Keratinocyte (primary cell): ENCODE results near the gene SPINT1. TPM values are rescaled to one million over a fixed set of nuclear protein-coding genes. Genes with fewer than 3 reads are reported as not detected.
A peak's percentile ranks its signal among the peaks of the same experiment; 100 is the strongest.

Source experiments
- DNase-seq: peaks from one replicate; pipeline ENCODE4 v3.0.0-alpha.2; 2011; ENCODE audit warnings: low read depth, missing footprints, low spot score
- FAIRE-seq: peaks from 2 replicates; lab custom pipeline; 2011; peaks lifted over from hg19 to GRCh38; lab: Jason Lieb, UNC
- H2AFZ ChIP-seq: 2 replicates; pipeline ENCODE4 v1.6.0; 2012; ENCODE audit warnings: low read length, control low read depth, inconsistent platforms; ENCODE audit not compliant: control insufficient read depth
- H3K27ac ChIP-seq: 2 replicates; pipeline ENCODE4 v1.5.1; 2011; ENCODE audit warnings: low read length; ENCODE audit not compliant: control insufficient read depth, insufficient read depth
- H3K27me3 ChIP-seq: 3 replicates; pipeline ENCODE4 v1.6.0; 2011; ENCODE audit warnings: low read length; ENCODE audit not compliant: control insufficient read depth, insufficient read depth; ENCODE audit errors: extremely low read depth
- H3K36me3 ChIP-seq, 2 experiments: 2 replicates in 1 of 2; 3 replicates in 1 of 2; pipeline ENCODE4 v1.5.1; 2011; ENCODE audit warnings: low read length in 2 of 2, mild to moderate bottlenecking in 1 of 2; ENCODE audit not compliant: control insufficient read depth in 2 of 2, insufficient read depth in 2 of 2; ENCODE audit errors: extremely low read depth in 1 of 2
- H3K4me1 ChIP-seq: 3 replicates; pipeline ENCODE4 v1.5.1; 2011; ENCODE audit warnings: low read length; ENCODE audit not compliant: control insufficient read depth, insufficient read depth; ENCODE audit errors: extremely low read depth
- H3K4me2 ChIP-seq: 3 replicates; pipeline ENCODE4 v1.6.0; 2011; ENCODE audit warnings: low read depth, low read length; ENCODE audit not compliant: control insufficient read depth, insufficient read depth; ENCODE audit errors: extremely low read depth
- H3K4me3 ChIP-seq, 3 experiments: fragments of 200-600 bp in 1 of 3; sonication (generic) in 1 of 3; 2 replicates in 2 of 3; 3 replicates in 1 of 3; pipeline ENCODE4 v1.5.1; 2011 to 2016; ENCODE audit warnings: low read length in 3 of 3, mild to moderate bottlenecking in 3 of 3, control low read depth in 2 of 3, inconsistent platforms in 1 of 3, low read depth in 1 of 3, mixed read lengths in 1 of 3, mixed run types in 1 of 3, moderate library complexity in 1 of 3; ENCODE audit not compliant: control insufficient read depth in 2 of 3, insufficient read depth in 2 of 3; ENCODE audit errors: extremely low read depth in 1 of 3
- H3K79me2 ChIP-seq: 2 replicates; pipeline ENCODE4 v1.6.0; 2012; ENCODE audit warnings: low read length; ENCODE audit not compliant: control insufficient read depth, insufficient read depth
- H3K9ac ChIP-seq: 3 replicates; pipeline ENCODE4 v1.6.0; 2011; ENCODE audit warnings: low read length; ENCODE audit not compliant: control insufficient read depth, insufficient read depth; ENCODE audit errors: extremely low read depth
- H3K9me1 ChIP-seq: 3 replicates; pipeline ENCODE4 v1.6.0; 2011; ENCODE audit warnings: low read length; ENCODE audit not compliant: control insufficient read depth, insufficient read depth; ENCODE audit errors: extremely low read depth
- H3K9me3 ChIP-seq: 2 replicates; pipeline ENCODE4 v1.5.1; 2012; ENCODE audit warnings: low read depth, low read length; ENCODE audit not compliant: control insufficient read depth
- H4K20me1 ChIP-seq: 3 replicates; pipeline ENCODE4 v1.6.0; 2011; ENCODE audit warnings: low read length; ENCODE audit not compliant: control insufficient read depth, insufficient read depth; ENCODE audit errors: extremely low read depth
- CTCF ChIP-seq, 3 experiments: IDR thresholded peaks in 1 of 3; conservative IDR thresholded peaks in 1 of 3; optimal IDR thresholded peaks in 1 of 3; 2 replicates in 2 of 3; 3 replicates in 1 of 3; pipeline versions ENCODE3 to v1.5.1; 2011; ENCODE audit warnings: low read length in 3 of 3, mild to moderate bottlenecking in 3 of 3, moderate library complexity in 2 of 3, control low read depth in 1 of 3, inconsistent platforms in 1 of 3; ENCODE audit not compliant: insufficient read depth in 2 of 3; ENCODE audit errors: extremely low read depth in 1 of 3
- EZH2 ChIP-seq: IDR thresholded peaks from one replicate; pipeline ENCODE4 v1.6.1; 2012; ENCODE audit warnings: inconsistent platforms, mild to moderate bottlenecking, low read length, moderate library complexity
- dilution Hi-C: fragments of 300-500 bp; cut with MboI; formaldehyde crosslinking; loops from one replicate; pipeline ENCODE4 v1.7.0; 2020; ENCODE audit warnings: low sequenced_read_pairs; ENCODE audit not compliant: extremely low pct_ligation_motif_present
- polyA plus RNA-seq, 5 experiments: library from polyadenylated mRNA; depleted of rRNA in 3 of 5; stranded (reverse) in 3 of 5; stranded (forward) in 1 of 5; unstranded in 1 of 5; fragments of >200 nt; gene quantifications; 1 replicate in 1 of 5; 2 replicates in 3 of 5; 3 replicates in 1 of 5; pipeline versions ENCODE4 v1.2.1 to v1.2.3, GENCODE V29; 2011 to 2012; ENCODE audit warnings: missing spikeins in 2 of 5, low read depth in 1 of 5, low replicate concordance in 1 of 5

The SPINT1 gene
- polyA plus RNA-seq, 1 donor (not counting 4 experiments of a cell fraction or from before 2014, with no cell fraction given): 40.9 TPM

- DNase-seq: no peak
- no peak overlapping the region for H3K4me3 ChIP-seq
- peaks cover 30% of the 10 kb centered on the region for H3K4me1 ChIP-seq
- TF ChIP-seq EZH2 (no peak), CTCF (optimal IDR thresholded peaks at IDR 0.05 in 1 of 3, IDR thresholded peaks at IDR 0.05 in 1 of 3, conservative IDR thresholded peaks at IDR 0.05 in 1 of 3; ENCODE audit: extremely low read depth in 1 of 3, insufficient read depth in 2 of 3, low read length in 3 of 3) (no peak)
- FAIRE-seq: no peak
- H3K36me3 ChIP-seq: peaks cover 0 to 2% of the 10 kb centered on the region in 2 experiments
- no peaks in the 10 kb centered on the region for H3K9me3 ChIP-seq
- H4K20me1 ChIP-seq: no peaks in the 10 kb centered on the region
- no peaks in the 10 kb centered on the region for H3K27me3 ChIP-seq
- H3K9me1 ChIP-seq: no peaks in the 10 kb centered on the region
- no peak overlapping the region for H3K9ac ChIP-seq
- H3K27ac ChIP-seq: no peak overlapping the region
- H3K79me2 ChIP-seq: peaks cover 41% of the 10 kb centered on the region
- dilution Hi-C loops: no loop called here
- no peak overlapping the region for H2AFZ ChIP-seq
- H3K4me2 ChIP-seq: no peak overlapping the region
Measured at GRCh38 chr15:40796512-40796911, 47.3 kb upstream of the SPINT1 start.

- FAIRE-seq: no peak
- no peaks in the 10 kb centered on the region for H3K27me3 ChIP-seq
- no peak overlapping the region for H3K4me3 ChIP-seq
- dilution Hi-C loops: no loop called here
- no peaks in the 10 kb centered on the region for H3K9me1 ChIP-seq
- no peaks in the 10 kb centered on the region for H4K20me1 ChIP-seq
- peaks cover 52% of the 10 kb centered on the region for H3K79me2 ChIP-seq
- peak overlapping the region; percentile 55 for H3K27ac ChIP-seq
- DNase-seq: no peak
- H2AFZ ChIP-seq: no peak overlapping the region
- H3K9ac ChIP-seq: no peak overlapping the region
- no peaks in the 10 kb centered on the region for H3K9me3 ChIP-seq
- peaks cover 13% of the 10 kb centered on the region for H3K4me1 ChIP-seq
- peaks cover 3 to 4% of the 10 kb centered on the region in 2 experiments for H3K36me3 ChIP-seq
- TF ChIP-seq CTCF (optimal IDR thresholded peaks at IDR 0.05 in 1 of 3, IDR thresholded peaks at IDR 0.05 in 1 of 3, conservative IDR thresholded peaks at IDR 0.05 in 1 of 3; ENCODE audit: extremely low read depth in 1 of 3, insufficient read depth in 2 of 3, low read length in 3 of 3): no peak
- no peak for TF ChIP-seq EZH2
- H3K4me2 ChIP-seq: no peak overlapping the region
Measured at GRCh38 chr15:40799523-40799922, 44.3 kb upstream of the SPINT1 start.
